HG03378 (cell line): Measurements from ENCODE around the gene SRSF5.
A peak's percentile ranks its signal among the peaks of the same experiment; 100 is the strongest.
"Not testable (repeated sequence)": the region's sequence is repeated elsewhere in the genome, so short reads cannot be mapped to it uniquely, and the experiment has no call there.

Source experiments
- ATAC-seq: cut with Tn5 transposase; IDR thresholded peaks from one replicate; pipeline ENCODE4 v1.9.1; 2021; ENCODE audit warnings: mild to moderate bottlenecking, moderate library complexity; ENCODE audit not compliant: unreplicated experiment

SRSF5 gene

DNA sequence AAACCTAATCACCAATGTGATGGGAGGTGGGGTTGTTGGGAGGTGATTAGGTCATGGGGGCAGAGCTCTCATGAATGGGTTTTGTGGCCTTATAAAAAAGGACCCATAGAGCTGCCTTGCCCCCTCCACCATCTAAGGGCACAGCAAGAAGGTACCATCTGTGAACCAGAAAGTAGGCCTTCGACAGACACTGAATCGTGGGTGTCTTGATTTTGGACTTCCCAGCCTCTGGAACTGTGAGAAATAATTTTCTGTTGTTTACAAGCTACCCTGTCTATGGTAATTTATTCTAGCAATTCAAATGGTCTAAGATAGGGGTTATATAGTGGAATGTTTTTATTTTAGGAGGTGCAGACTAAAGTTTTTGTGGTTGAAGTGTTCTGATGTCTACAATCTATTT, 38.0 kb downstream of the SRSF5 start:
- no peak for ATAC-seq

GRCh38 chr14:69807192-69807591, 40.2 kb downstream of the SRSF5 start:
- ATAC-seq = no peak

DNA sequence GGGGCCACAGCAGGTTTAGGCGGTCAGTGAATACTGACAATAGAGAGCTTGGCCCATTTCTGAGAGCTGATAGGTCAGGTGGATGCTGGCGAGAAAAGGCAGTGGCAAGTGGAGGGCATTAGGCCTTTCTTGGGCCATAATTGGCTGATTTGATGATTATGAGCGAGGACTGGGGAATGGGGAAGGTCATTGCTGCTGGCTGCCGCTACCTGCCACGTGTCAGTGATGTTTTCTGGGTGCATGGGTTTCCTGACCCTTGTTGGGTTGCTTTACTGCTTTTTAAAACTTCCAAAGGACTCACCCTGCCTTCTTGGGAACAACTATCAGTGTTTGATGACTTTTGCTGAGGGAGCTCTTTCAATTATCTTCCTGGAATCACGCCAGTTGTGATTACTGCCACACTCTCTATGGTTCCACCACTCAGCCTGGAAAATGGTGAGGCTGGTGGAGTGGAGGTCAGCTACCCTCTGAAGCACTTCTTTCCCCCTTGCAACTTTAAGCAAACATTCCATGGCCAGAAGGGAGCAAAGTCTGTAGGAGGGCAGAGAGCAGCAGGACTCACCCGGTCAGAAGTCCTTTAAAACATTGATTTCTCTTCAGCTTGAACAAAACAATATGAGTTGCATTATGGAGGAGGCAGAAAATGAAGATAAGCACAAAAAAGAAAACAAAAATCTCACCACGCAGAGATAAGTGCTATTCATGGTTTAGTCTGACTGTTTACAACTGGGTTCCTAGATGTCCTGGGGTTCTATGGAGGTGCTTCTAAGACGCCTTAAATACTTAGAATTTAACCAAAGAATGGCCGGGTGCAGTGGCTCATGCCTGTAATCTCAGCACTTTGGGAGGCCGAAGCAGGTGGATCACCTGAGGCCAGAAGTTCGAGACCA, 42.2 kb downstream of the SRSF5 start:
- no peak for ATAC-seq

GRCh38 chr14:69811227-69811867, 44.4 kb downstream of the SRSF5 start:
- no peak for ATAC-seq

- no peak for ATAC-seq
These were observed 44.9 kb downstream of the SRSF5 start for GRCh38 chr14:69811868-69812252.

DNA sequence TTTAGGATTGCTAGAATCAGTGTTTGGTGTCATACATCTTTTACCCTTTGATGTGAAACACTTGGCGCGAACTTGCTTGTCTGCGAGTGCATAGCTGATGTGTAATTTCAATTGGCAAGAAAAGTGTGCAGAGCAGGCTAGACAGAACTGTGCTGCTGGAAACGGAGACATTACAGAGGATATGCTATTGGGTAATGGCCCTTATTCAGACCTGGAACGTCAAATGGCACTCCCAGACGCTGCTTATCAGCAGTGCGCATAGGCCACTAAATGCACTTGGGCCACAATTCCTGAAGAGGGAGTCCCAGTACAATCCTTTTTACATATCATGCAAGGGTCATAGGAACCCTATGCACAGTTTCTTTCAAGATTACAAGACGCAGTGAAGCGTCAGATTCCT, 45.8 kb downstream of the SRSF5 start:
- no peak for ATAC-seq

DNA sequence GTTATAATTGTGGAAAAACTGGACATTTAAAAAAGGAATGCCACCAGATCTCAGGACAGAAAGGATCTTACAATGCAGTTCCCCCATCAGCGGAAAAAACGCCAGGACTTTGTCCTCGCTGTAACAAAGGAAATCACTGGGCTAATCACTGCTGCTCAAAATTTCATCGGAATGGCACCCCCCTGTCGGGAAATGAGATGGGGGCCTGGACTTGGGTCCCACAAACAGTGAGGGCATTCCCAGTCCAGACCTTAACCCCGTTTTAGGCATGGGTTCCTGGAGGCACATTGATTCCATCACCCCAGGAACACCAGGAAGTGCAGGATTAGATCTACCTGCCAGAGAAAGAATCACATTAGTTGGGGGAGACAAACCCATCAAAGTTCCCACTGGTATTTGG, 46.4 kb downstream of the SRSF5 start:
- not testable (repeated sequence) for ATAC-seq

DNA sequence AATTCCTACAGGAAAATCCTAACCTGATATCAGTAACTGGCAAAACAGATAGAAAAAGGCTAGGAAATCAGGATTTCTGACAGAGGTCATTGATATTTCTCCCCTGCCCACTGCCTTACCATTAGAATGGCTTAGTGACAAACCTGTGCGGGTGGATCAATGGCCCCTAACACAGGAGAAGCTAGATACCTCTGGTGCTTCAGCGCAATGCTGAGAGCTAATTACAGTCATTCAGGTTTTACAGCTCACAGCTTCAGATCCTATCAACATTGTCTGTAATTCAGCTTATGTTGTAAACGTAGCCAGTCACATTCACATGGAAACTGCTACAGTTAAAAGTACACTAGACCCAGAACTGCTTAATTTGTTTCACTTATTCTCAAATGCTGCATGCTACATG, 47.5 kb downstream of the SRSF5 start:
- ATAC-seq = no peak

GRCh38 chr14:69815556-69815955, 48.6 kb downstream of the SRSF5 start:
- ATAC-seq = no peak

GRCh38 chr14:69816216-69816615, 49.3 kb downstream of the SRSF5 start:
- ATAC-seq = no peak

DNA sequence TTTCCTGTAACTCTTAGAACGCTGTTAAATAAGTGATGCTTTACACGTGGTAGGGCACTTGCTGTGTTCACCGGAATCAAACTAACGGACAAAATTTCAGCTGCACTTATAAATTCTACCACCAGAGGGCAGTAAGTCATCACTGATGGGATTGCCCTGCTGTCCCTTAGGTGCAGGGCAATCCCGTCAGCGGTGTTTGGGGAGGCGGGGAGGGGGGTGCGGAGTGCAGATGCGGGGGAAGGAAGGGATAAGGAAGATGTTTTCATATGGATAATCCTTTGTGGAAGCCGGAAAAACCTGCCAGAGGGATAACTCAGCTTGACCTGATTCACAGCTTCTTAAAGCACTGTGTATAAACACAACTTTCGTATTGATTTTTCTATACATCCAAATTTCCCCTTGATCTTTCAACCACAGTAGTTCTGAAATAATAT, 51.8 kb downstream of the SRSF5 start:
- ATAC-seq = peak; percentile 49

DNA sequence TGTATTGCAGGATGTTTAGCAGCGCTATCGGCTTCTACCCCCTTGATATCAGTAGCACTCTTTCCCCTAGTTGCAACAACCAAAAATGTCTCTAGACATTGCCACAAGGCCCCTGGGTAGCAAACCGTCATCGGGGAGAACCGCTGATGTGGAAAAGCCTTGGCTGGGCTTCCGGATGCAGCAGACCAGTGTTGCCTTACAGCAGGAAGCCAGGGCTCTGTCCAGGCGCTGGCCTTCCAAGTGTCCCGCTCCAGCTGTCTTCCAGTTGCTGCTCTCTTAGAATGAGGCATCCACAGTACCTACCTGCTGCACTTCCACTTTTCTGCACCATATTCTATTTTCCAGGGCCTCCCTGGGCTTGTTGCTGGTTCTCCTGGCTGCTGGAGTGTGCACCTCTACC, 52.7 kb downstream of the SRSF5 start:
- ATAC-seq = no peak

- ATAC-seq = no peak
These were observed 54.0 kb downstream of the SRSF5 start for GRCh38 chr14:69820991-69821390.
